Measurements from ENCODE around the gene PNPLA2.

The PNPLA2 gene

DNA sequence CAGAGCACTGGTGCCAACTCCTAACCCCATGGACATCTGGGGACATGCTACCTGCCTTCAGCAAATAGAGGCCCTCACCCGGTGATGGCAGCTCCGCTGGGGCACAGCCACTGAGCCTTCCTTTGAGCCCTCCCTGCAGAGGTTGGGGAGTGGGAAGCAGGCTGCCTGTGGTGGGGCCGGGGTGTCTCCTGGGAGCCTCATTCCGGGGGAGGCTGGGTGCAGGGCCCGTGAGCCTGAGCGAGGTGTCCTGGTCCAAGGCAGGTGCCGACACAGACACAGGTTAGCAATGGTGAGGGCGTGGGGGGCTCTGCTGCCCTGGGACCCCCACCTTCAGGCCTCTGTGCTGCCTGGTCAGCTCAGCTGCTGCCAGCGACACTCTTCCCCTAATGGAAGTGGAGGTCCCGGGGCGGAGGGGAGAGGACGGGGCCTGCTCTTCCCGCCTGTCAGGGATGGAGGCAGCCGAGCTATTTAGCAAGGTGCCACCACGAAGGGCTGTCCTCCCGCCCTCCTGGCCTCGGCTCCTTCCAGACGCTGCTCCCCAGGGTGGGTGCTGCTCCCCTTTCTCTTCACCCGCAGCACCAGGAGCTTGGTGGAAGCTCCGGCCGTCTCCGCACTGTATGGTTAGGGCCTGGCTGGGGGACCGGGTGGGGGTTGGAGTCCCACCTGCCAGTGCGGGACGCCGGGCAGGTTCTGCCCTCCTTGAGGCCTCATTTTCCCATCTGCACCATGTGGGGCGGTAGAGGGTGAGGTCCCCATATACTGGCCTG lies 35.2 kb downstream of the PNPLA2 start:
- TF ChIP-seq, protein P1, sequence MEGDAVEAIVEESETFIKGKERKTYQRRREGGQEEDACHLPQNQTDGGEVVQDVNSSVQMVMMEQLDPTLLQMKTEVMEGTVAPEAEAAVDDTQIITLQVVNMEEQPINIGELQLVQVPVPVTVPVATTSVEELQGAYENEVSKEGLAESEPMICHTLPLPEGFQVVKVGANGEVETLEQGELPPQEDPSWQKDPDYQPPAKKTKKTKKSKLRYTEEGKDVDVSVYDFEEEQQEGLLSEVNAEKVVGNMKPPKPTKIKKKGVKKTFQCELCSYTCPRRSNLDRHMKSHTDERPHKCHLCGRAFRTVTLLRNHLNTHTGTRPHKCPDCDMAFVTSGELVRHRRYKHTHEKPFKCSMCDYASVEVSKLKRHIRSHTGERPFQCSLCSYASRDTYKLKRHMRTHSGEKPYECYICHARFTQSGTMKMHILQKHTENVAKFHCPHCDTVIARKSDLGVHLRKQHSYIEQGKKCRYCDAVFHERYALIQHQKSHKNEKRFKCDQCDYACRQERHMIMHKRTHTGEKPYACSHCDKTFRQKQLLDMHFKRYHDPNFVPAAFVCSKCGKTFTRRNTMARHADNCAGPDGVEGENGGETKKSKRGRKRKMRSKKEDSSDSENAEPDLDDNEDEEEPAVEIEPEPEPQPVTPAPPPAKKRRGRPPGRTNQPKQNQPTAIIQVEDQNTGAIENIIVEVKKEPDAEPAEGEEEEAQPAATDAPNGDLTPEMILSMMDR (IDR thresholded peaks at IDR 0.05; ENCODE audit: low read depth, low read length), result no peak
- DNase-seq (ENCODE audit: low read depth in 2 of 2), result no peak
- H3K4me3 ChIP-seq (replicated peaks in 1 of 2; ENCODE audit: low read depth in 2 of 2, low read length in 2 of 2), result no peak overlapping the region

DNA sequence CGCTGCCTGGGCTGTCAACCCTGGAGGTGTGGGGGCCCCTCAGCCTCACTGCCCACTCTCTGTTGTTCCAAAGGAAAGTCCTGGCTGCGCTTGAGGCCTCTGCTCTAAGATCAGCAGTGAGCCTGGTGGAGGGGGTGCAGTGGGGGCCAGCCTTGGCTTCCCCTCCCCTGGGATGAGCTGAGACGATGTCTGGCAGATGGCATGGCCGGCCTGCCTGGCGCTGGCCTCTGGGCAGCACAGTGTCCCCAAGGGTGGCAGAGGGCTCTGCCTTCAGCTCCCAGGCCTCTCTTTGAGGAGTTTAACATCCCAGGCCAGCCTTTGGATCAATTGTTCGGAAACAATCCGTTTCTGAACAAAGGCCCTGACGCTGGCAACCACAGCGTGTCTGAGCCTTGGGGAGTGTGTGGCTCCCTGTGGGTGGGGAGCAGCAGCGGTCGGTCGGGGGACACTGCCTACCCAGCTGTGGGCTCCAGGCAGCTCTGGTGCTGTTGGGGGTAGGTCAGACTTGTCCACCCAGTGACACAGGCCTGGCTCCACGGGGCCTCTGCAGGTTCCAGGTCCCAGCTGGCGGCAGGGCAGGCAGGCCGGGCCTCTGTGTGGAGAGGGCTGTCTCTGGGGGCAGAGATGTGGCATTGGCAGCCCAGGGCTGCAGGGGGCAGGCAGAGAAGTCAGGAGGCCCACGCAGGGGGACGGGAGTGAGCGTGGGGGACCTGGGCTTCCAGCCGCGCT lies 36.1 kb downstream of the PNPLA2 start:
- DNase-seq (ENCODE audit: low read depth in 2 of 2), result no peak
- TF ChIP-seq, protein P1 (IDR thresholded peaks at IDR 0.05; ENCODE audit: low read depth, low read length), result no peak
- no peak overlapping the region for H3K4me3 ChIP-seq (replicated peaks in 1 of 2; ENCODE audit: low read depth in 2 of 2, low read length in 2 of 2)

DNA sequence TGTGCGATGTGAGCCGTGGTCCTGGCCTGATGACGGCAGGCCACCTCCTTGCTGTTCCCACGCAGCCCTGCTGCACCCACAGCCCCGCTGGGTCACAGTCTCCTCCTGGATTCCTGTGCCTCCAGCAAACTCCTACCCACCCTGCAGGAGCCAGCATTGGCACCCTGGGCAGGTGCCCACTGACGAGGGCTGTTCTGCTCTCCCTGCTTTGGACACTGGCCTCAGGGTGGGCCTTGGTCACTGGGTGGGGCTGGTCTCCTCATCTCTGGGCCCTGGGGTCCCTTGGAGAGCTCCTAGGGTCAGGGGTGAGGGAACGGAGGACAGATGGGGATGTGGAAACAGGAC lies 36.6 kb downstream of the PNPLA2 start:
- TF ChIP-seq, protein P1 (IDR thresholded peaks at IDR 0.05; ENCODE audit: low read depth, low read length), result no peak

DNA sequence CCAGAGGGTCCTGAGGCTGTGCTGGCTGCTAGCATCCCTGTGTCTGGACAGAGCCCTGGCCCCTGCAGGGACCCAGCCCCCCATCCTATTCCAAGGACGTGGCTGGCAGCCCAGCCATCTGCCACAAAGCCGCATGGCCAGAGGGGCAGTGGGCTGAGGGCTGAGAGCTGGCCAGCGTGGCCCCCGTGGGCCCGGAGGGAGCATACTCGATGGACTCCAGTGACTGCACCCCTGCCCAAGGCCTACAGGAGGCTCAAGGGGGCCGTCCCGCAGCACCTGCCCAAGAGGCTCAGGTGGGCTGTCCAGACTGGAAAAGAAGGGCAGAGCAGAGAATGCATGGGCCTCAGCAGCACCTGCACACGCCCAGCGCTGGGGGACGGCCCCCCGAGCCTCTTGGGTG lies 37.1 kb downstream of the PNPLA2 start:
- no peak for DNase-seq (ENCODE audit: low read depth in 2 of 2)
- TF ChIP-seq, protein P1 (IDR thresholded peaks at IDR 0.05; ENCODE audit: low read depth, low read length), result no peak
- H3K4me3 ChIP-seq (replicated peaks in 1 of 2; ENCODE audit: low read depth in 2 of 2, low read length in 2 of 2), result no peak overlapping the region

More for the DNA sequence above, 36.6 kb downstream of the PNPLA2 start:
- no peak for DNase-seq (ENCODE audit: low read depth in 2 of 2)
- H3K4me3 ChIP-seq (replicated peaks in 1 of 2; ENCODE audit: low read depth in 2 of 2, low read length in 2 of 2), result no peak overlapping the region

DNA sequence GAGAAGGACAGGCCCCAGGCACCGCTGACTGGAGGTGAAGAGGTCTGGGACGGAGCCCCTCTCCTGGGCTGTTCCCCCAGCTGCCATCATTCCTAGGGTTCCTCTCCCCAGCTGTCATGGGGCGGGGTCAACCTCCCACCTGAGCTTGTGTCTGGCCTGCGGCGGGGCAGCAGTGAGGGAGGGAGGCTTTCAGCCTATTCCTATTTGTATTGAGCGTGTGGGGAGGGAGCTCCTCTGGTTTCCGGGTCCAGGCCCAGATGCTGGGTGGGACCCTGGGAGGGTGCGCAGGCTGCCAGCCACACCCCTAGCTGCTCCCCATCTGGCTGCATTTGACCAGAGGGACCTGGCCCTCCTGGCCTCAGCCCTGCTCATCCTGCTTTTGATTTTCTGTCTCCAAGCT lies 37.7 kb downstream of the PNPLA2 start:
- H3K4me3 ChIP-seq (replicated peaks in 1 of 2; ENCODE audit: low read depth in 2 of 2, low read length in 2 of 2), result no peak overlapping the region
- TF ChIP-seq, protein P1 (IDR thresholded peaks at IDR 0.05; ENCODE audit: low read depth, low read length), result no peak
- no peak for DNase-seq (ENCODE audit: low read depth in 2 of 2)

DNA sequence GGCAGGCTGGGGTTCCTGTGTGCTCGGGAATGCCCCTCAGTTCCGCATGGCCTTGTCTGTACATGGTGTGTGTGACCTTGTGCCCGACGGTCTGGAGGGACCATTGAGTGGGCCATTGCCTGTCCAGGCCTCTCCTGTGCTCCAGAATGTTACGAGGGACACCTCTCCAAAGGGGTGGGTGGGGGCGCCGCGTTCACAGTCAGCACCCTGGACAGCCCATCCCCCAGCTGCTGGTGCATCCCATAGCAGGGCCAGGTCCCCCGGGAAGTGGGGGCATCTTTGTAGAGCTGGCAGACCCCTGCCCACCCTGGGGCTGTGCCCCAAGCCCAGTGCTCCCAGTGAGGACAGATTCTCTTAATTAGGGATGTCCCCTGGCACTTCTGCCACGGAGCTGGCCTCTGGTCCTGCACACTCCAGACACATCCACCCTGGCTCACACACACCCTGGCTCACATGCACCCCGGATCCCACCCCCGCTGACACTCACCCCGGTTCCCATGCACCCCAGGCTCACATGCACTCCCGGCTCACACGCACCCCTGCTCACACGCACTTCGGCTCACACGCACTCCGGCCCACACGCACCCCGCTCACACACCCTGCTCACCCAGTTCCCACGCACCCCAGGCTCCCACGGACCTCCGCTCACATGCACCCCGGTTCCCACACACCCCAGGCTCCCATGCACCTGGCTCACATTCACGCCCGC lies 39.5 kb downstream of the PNPLA2 start:
- TF ChIP-seq, protein P1 (IDR thresholded peaks at IDR 0.05; ENCODE audit: low read depth, low read length), result no peak
- no peak overlapping the region for H3K4me3 ChIP-seq (replicated peaks in 1 of 2; ENCODE audit: low read depth in 2 of 2, low read length in 2 of 2)
- no peak for DNase-seq (ENCODE audit: low read depth in 2 of 2)

Data from cardiac fibroblast (primary cell).